Bronchial epithelial cell (primary cell): Measurements from ENCODE around the gene RSPH6A. TPM values are rescaled to one million over a fixed set of nuclear protein-coding genes. Genes with fewer than 3 reads are reported as not detected.
A peak's percentile ranks its signal among the peaks of the same experiment; 100 is the strongest.

Experiments
- DNase-seq: peaks from one replicate; pipeline ENCODE4 v3.0.0-alpha.2; 2010; ENCODE audit warnings: low read depth
- FAIRE-seq: peaks from 2 replicates; lab custom pipeline; 2011; peaks lifted over from hg19 to GRCh38; lab: Jason Lieb, UNC
- H3K27me3 ChIP-seq: 2 replicates; pipeline ENCODE4 v1.5.1; 2011; ENCODE audit warnings: low read length; ENCODE audit not compliant: control insufficient read depth, insufficient read depth
- H3K36me3 ChIP-seq: 2 replicates; pipeline ENCODE4 v1.5.1; 2011; ENCODE audit warnings: low read length; ENCODE audit not compliant: control insufficient read depth, insufficient read depth
- H3K4me3 ChIP-seq: 2 replicates; pipeline ENCODE4 v1.5.1; 2011; ENCODE audit warnings: mild to moderate bottlenecking, low read depth, low read length, control low read depth
- total RNA-seq: library from RNA; depleted of rRNA; stranded (reverse); fragments of >200 nt; gene quantifications from 2 replicates; pipeline ENCODE4 v1.2.1, GENCODE V29; 2014
- TF ChIP-seq, protein P1 (sequence below): IDR thresholded peaks from 2 replicates; pipeline ENCODE4 v1.5.1; 2011; ENCODE audit warnings: mild to moderate bottlenecking, moderate library complexity, low read length, control low read depth, inconsistent platforms; ENCODE audit not compliant: insufficient read depth, severe bottlenecking

RSPH6A gene
- total RNA-seq, 1 donor from 2014 or later: not detected

DNA sequence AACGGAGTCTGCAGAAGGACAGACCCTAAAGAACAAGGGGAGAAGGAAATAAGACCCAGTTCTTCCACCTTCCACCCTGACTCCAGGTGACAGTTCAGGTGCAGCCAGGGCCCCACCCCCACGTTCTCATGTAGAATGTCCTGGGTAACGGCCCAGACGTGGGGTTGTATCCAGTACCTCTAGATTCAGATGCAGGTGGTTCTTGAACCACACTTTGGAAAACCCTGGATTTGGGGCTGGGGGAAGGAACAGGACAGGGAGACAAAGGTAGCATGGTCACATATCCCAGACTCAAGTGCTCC is 35.0 kb downstream of the RSPH6A start:
- H3K27me3 ChIP-seq: no peaks in the 10 kb centered on the region
- FAIRE-seq: no peak
- no peak for DNase-seq
- TF ChIP-seq, protein P1, sequence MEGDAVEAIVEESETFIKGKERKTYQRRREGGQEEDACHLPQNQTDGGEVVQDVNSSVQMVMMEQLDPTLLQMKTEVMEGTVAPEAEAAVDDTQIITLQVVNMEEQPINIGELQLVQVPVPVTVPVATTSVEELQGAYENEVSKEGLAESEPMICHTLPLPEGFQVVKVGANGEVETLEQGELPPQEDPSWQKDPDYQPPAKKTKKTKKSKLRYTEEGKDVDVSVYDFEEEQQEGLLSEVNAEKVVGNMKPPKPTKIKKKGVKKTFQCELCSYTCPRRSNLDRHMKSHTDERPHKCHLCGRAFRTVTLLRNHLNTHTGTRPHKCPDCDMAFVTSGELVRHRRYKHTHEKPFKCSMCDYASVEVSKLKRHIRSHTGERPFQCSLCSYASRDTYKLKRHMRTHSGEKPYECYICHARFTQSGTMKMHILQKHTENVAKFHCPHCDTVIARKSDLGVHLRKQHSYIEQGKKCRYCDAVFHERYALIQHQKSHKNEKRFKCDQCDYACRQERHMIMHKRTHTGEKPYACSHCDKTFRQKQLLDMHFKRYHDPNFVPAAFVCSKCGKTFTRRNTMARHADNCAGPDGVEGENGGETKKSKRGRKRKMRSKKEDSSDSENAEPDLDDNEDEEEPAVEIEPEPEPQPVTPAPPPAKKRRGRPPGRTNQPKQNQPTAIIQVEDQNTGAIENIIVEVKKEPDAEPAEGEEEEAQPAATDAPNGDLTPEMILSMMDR: no peak
- H3K4me3 ChIP-seq: no peak overlapping the region
- H3K36me3 ChIP-seq: peaks cover 16% of the 10 kb centered on the region

DNA sequence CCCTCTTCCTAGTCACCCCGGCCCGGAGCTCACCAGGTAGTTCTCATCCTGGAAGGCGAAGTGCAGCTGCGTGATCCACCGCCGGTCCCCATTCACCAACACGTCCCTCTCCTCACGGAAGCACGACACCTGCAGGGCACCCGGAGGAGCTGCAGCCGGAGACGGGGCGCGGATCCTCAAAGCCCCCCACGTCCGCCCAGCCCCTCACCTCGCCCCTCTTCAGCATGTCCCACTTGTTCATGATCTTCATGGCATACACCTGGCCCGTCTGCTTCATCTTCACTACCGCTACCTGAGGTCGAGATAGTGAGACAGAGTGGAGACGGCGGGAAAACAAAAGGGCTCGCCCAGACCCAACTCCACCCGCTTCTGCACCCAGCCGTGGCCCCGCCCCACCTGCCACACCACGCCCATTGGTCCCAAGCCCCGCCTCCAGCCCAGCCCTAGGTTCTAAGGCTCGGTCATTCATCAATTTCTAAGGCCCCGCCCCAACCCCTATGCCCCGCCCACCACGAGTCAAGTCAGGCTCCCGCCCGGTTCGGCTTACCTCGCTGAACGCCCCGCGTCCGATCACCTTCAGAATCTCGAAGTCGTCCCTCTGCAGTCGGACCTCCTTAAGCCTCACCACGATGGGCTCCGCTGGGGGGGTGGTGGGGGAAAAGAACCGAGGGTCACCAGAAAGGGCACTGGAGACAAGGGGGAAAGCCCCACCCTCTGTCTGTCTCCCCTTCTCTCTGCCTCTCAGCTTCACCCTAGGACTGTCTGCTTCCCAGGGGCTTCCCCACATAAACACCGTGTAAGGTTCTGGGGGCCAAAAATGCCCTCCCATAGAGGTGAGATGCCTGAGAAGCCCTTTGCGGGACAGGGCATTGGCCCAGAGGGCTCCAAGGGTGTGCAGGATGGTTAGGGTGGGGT is 35.6 kb downstream of the RSPH6A start:
- H3K4me3 ChIP-seq: peak overlapping the region; percentile 32
- peaks cover 18% of the 10 kb centered on the region for H3K36me3 ChIP-seq
- no peaks in the 10 kb centered on the region for H3K27me3 ChIP-seq
- peak; percentile 79 for DNase-seq
- TF ChIP-seq, protein P1: peak; percentile 84
- no peak for FAIRE-seq

DNA sequence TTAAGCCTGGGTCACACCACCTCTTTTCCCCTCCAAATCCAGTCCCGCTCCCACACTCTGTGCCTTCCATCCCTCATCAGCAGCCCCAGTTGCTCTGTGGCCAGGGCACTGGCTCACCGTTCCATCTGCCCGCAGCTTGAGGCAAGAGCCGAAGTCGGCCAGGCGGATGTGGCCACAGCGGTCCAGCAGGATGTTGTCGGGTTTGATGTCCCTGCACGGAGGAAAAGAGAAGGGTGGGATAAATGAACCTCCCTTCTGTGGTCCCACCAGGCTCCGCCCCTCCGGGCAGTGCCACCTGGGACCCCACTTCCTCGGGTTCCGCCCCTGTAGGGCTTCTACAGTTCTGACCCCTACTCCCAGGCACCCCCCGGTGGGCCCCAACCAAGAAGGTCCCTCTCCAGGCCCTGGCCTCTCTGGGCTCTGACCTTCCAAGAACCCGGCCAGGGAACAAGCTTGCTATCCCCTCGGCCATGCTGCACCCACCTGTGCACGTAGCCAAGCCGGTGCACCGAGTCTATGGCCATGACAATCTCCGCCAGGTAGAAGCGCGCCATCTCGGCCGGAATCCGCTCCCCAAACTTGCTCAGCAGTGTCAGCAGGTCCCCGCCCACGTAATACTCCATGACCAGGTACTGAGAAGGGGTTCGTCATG is 37.0 kb downstream of the RSPH6A start:
- DNase-seq (no peak), FAIRE-seq (no peak)
- TF ChIP-seq, protein P1: no peak
- Histone ChIP-seq H3K4me3 (no peak overlapping the region), H3K27me3 (no peaks in the 10 kb centered on the region), H3K36me3 (peaks cover 15% of the 10 kb centered on the region)

DNA sequence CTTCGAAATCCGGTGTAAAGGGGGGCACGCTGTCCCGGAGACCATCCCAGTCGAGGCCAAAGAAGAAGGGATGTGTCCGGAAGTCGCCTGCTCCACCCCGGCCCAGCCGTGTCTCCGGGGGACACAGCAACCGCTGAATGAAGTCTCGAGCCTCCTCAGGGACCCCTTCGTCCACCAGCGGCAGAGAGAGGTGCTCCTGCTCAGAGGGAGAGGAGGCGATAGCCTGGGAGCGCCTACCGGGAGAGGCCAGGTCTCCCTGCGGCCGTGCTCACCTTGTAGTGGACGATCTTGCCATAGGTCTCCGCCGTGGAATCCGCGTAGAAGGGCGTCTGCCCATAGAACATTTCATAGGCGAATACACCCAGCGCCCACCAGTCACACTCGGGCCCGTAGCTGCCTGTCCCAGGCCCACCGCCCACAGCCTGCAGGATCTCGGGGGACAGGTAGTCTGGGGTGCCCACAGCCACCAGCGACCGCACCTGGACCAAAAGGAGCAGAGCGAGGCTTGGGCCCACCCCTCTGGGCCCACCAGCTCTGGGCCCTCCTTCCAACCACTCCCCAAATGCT is 37.6 kb downstream of the RSPH6A start:
- Histone ChIP-seq H3K4me3 (no peak overlapping the region), H3K27me3 (no peaks in the 10 kb centered on the region), H3K36me3 (peaks cover 15% of the 10 kb centered on the region)
- FAIRE-seq (no peak), DNase-seq (no peak)
- TF ChIP-seq, protein P1: no peak

DNA sequence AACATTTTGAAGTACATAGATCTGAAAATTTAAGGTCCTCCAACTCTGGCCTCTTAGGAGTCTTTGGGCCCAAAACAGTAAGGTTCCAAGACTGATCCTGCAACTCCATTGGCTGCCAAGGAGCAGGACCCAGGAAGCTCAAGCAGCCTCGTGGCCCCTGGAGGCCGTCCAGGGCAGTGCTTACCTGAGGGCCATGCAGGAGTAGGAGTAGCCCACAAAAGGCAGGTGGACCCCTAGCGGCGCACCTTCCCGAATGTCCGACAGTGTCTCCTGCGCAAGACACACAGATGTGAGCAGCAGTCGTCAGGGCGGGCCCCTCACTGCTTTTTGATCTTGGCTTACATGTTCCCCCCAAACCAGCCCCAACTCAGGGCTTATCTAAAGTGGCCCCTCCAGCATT is 40.3 kb downstream of the RSPH6A start:
- DNase-seq (no peak), FAIRE-seq (no peak)
- Histone ChIP-seq H3K4me3 (no peak overlapping the region), H3K36me3 (peaks cover 14% of the 10 kb centered on the region), H3K27me3 (no peaks in the 10 kb centered on the region)
- TF ChIP-seq, protein P1: no peak
